Parathyroid adenoma (tissue), 2 donors: ENCODE data around the gene KRT17.
A peak's percentile ranks its signal among the peaks of the same experiment; 100 is the strongest.

Source experiments
- H2AFZ ChIP-seq: fragments of 300-600 bp; sonication (generic); one replicate; pipeline ENCODE4 v1.7.0; 2017; ENCODE audit warnings: antibody characterized with exemption, mild to moderate bottlenecking
- H3K27ac ChIP-seq: fragments of 300-600 bp; sonication (generic); one replicate; pipeline ENCODE4 v1.7.0; 2017
- H3K27me3 ChIP-seq: fragments of 300-600 bp; sonication (generic); one replicate; pipeline ENCODE4 v1.7.0; 2017; ENCODE audit warnings: low read length; ENCODE audit not compliant: control insufficient read depth, insufficient read depth
- H3K36me3 ChIP-seq: fragments of 300-600 bp; sonication (generic); one replicate; pipeline ENCODE4 v1.7.0; 2017; ENCODE audit warnings: low read length; ENCODE audit not compliant: control insufficient read depth, insufficient read depth
- H3K4me1 ChIP-seq: fragments of 300-600 bp; sonication (generic); one replicate; pipeline ENCODE4 v1.7.0; 2017; ENCODE audit warnings: control low read depth
- H3K4me2 ChIP-seq: fragments of 300-600 bp; sonication (generic); one replicate; pipeline ENCODE4 v1.7.0; 2017; ENCODE audit warnings: low read length
- H3K4me3 ChIP-seq: fragments of 300-600 bp; sonication (generic); one replicate; pipeline ENCODE4 v1.7.0; 2017; ENCODE audit warnings: low read depth, low read length
- H3K79me2 ChIP-seq: fragments of 300-600 bp; sonication (generic); one replicate; pipeline ENCODE4 v1.7.0; 2017; ENCODE audit warnings: control low read depth
- H3K9ac ChIP-seq: fragments of 300-600 bp; sonication (generic); one replicate; pipeline ENCODE4 v1.7.0; 2017; ENCODE audit warnings: mild to moderate bottlenecking
- H3K9me3 ChIP-seq: fragments of 300-600 bp; sonication (generic); one replicate; pipeline ENCODE4 v1.7.0; 2017; ENCODE audit warnings: low read length; ENCODE audit not compliant: control insufficient read depth
- CTCF ChIP-seq: fragments of 300-600 bp; sonication (generic); IDR thresholded peaks from one replicate; pipeline ENCODE4 v1.7.0; 2017; ENCODE audit warnings: antibody characterized with exemption, mild to moderate bottlenecking
- donor health status: primary hyperparathyroidism.

Gene KRT17

GRCh38 chr17:41654678-41655607 lies 30.6 kb upstream of the KRT17 start:
- Histone ChIP-seq H3K4me2 (peak overlapping the region; percentile 28), H3K79me2 (no peaks in the 10 kb centered on the region), H3K36me3 (no peaks in the 10 kb centered on the region), H3K27ac (peak overlapping the region; percentile 99), H3K9me3 (no peaks in the 10 kb centered on the region), H3K9ac (peak overlapping the region; percentile 51), H3K4me1 (peaks cover 51% of the 10 kb centered on the region), H3K27me3 (no peaks in the 10 kb centered on the region), H2AFZ (peak overlapping the region; percentile 94), H3K4me3 (no peak overlapping the region)
- TF ChIP-seq CTCF: no peak

GRCh38 chr17:41653892-41654677 lies 29.7 kb upstream of the KRT17 start:
- Histone ChIP-seq H3K27ac (peak overlapping the region; percentile 99), H3K9me3 (no peaks in the 10 kb centered on the region), H3K9ac (no peak overlapping the region), H2AFZ (peak overlapping the region; percentile 94), H3K79me2 (no peaks in the 10 kb centered on the region), H3K36me3 (no peaks in the 10 kb centered on the region), H3K27me3 (no peaks in the 10 kb centered on the region), H3K4me3 (no peak overlapping the region), H3K4me1 (peaks cover 51% of the 10 kb centered on the region), H3K4me2 (no peak overlapping the region)
- no peak for TF ChIP-seq CTCF

- Histone ChIP-seq H3K27me3 (no peaks in the 10 kb centered on the region), H3K9me3 (no peaks in the 10 kb centered on the region), H3K79me2 (no peaks in the 10 kb centered on the region), H3K27ac (peak overlapping the region; percentile 99), H3K4me1 (peaks cover 55% of the 10 kb centered on the region), H3K4me2 (no peak overlapping the region), H2AFZ (peak overlapping the region; percentile 94), H3K36me3 (no peaks in the 10 kb centered on the region), H3K4me3 (no peak overlapping the region), H3K9ac (no peak overlapping the region)
- TF ChIP-seq CTCF: no peak
Measured at GRCh38 chr17:41653421-41653820, 29.0 kb upstream of the KRT17 start.

- Histone ChIP-seq H3K9ac (no peak overlapping the region), H3K79me2 (no peaks in the 10 kb centered on the region), H3K36me3 (no peaks in the 10 kb centered on the region), H3K27me3 (no peaks in the 10 kb centered on the region), H3K4me1 (peaks cover 58% of the 10 kb centered on the region), H3K9me3 (no peaks in the 10 kb centered on the region), H3K4me3 (no peak overlapping the region), H2AFZ (no peak overlapping the region), H3K4me2 (no peak overlapping the region), H3K27ac (peak overlapping the region; percentile 99)
- TF ChIP-seq CTCF: no peak
Measured at GRCh38 chr17:41652461-41652970, 28.1 kb upstream of the KRT17 start.
